GM13977 (cell line): Measurements from ENCODE around the gene HCST.

Source experiments
- DNase-seq: peaks from one replicate; pipeline ENCODE4 v3.0.0; 2012; ENCODE audit warnings: low spot score
- CTCF ChIP-seq: IDR thresholded peaks from 2 replicates; pipeline ENCODE4 v1.5.1; 2012; ENCODE audit warnings: mild to moderate bottlenecking, control low read depth; ENCODE audit not compliant: insufficient read depth; ENCODE audit errors: extremely low read depth, missing control alignments
- in situ Hi-C: fragments of 300-500 bp; cut with MboI; formaldehyde crosslinking; loops from one replicate; pipeline ENCODE4 v1.12.0; 2022; ENCODE audit warnings: low sequenced_read_pairs, low pct_unique_long_range_greater_than_20kb, mixed read lengths, inconsistent platforms; ENCODE audit not compliant: unreplicated experiment

Gene HCST

GRCh38 chr19:35901854-35902661, at the start of gene HCST:
HCST (plus strand) TSS chr19:35902529; CDS start chr19:35902594, 65 bp downstream.
- peak; percentile 61 for DNase-seq
- TF ChIP-seq CTCF: no peak
- in situ Hi-C loops: no loop called here

- no peak for DNase-seq
- TF ChIP-seq CTCF: no peak
- in situ Hi-C loops: no loop called here
Measured at GRCh38 chr19:35853038-35853756, 49.1 kb upstream of the HCST start.

GRCh38 chr19:35856546-35857149, 45.7 kb upstream of the HCST start, which contains the start of gene KIRREL2:
KIRREL2 (plus strand) TSS chr19:35856911; CDS start chr19:35857120, 209 bp downstream.
- peak; percentile 60 for DNase-seq
- in situ Hi-C loops: no loop called here
- TF ChIP-seq CTCF: no peak

GRCh38 chr19:35858311-35858710, 44.0 kb upstream of the HCST start:
- in situ Hi-C loops: no loop called here
- TF ChIP-seq CTCF: no peak
- no peak for DNase-seq

- in situ Hi-C loops: no loop called here
- no peak for TF ChIP-seq CTCF
- DNase-seq: no peak
Measured at GRCh38 chr19:35859414-35859813, 42.9 kb upstream of the HCST start.

- no peak for DNase-seq
- no peak for TF ChIP-seq CTCF
- in situ Hi-C loops: no loop called here
Measured at GRCh38 chr19:35860436-35860817, 41.9 kb upstream of the HCST start.
